HG02885 (cell line): ENCODE measurements around the gene FAM236A.
"Not testable (repeated sequence)": the region's sequence is repeated elsewhere in the genome, so short reads cannot be mapped to it uniquely, and the experiment has no call there.

Experiments used
- ATAC-seq: cut with Tn5 transposase; IDR thresholded peaks from one replicate; pipeline ENCODE4 v1.9.1; 2021; ENCODE audit warnings: mild to moderate bottlenecking; ENCODE audit not compliant: unreplicated experiment, poor library complexity

Gene FAM236A

GRCh38 chrX:72937906-72938305, at the start of gene FAM236A:
TSS of gene FAM236A (plus strand) at chrX:72938206. CDS start at chrX:72938263, 57 bp downstream.
- not testable (repeated sequence) for ATAC-seq

- ATAC-seq, result not testable (repeated sequence)
These were observed 48.3 kb upstream of the FAM236A start for GRCh38 chrX:72889740-72890139.

GRCh38 chrX:72912315-72912714, 25.7 kb upstream of the FAM236A start, which contains the start of gene FAM236C:
TSS of gene FAM236C (plus strand) at chrX:72912615. CDS start at chrX:72912715, 100 bp downstream.
- ATAC-seq, result not testable (repeated sequence)

- ATAC-seq, result not testable (repeated sequence)
These were observed 21.9 kb upstream of the FAM236A start for GRCh38 chrX:72916096-72916495.

DNA sequence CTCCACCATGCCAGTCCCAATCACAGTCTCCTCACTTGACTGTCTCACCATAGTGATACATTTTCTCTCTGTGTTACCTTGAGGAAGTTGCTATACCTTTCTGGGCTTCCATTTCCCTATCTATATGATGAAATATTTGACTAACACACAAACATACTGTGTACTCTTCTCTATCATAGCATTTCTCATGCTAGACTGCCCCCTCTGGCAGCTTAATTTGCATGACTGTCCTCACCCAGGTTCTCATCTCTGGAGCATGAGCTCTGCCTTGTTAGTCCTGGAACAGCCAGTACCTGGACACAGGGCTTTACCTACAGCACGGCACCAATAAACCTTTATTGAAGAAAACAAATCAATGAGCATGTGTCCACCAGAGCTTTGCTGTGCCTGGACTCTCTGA, 5.7 kb upstream of the FAM236A start:
- peak; percentile 41 for ATAC-seq

GRCh38 chrX:72936455-72936854, 1.6 kb upstream of the FAM236A start:
- peak; percentile 52 for ATAC-seq

GRCh38 chrX:72936882-72937455, 1.0 kb upstream of the FAM236A start:
- ATAC-seq, result not testable (repeated sequence)

DNA sequence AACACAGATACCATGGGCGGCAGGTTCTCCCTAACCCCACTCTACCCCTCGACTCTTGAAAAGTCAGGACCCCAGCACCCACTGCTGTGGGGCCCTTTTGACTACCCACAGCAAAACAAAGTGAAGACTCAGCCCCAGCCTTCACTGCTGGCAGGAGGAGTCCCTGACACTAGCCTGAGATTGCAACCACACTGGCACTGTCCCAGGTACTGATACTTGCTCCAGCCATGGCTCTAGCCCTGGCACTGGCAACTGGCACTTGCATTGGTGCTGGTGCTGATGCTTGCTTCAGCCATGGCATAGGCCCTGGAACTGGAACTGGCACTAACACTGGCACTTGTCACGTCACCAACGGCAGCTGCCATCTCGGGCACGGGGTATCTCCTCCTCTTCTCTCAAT, 4.3 kb downstream of the FAM236A start:
- ATAC-seq, result not testable (repeated sequence)

- peak; percentile 76 for ATAC-seq
These were observed 5.2 kb downstream of the FAM236A start for GRCh38 chrX:72943035-72943818.

DNA sequence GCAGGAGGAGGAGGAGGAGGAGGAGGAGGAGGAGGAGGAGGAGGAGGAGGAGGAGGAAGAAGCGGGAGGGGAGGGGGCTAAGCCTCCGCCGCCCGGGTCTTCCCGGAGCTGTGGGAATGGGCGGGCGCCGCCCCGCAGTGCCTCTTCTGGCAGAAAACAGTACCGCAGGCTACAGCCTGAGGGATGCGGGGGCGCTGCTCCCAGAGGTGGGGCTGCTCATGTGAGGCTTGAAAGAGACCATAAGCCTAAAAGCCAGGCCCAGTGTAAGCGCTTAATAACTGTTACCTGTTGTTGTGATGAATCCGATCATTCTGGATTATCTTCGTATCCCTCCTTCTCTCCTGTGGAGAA, 5.8 kb downstream of the FAM236A start, which contains the start of gene DMRTC1:
Gene DMRTC1, minus strand, starts transcription at position 19 of the 351 bp plus-strand sequence. CDS start 68,143 bp downstream, outside the sequence.
- ATAC-seq, result peak; percentile 93

GRCh38 chrX:72959971-72960370, 22.0 kb downstream of the FAM236A start:
- ATAC-seq, result not testable (repeated sequence)

DNA sequence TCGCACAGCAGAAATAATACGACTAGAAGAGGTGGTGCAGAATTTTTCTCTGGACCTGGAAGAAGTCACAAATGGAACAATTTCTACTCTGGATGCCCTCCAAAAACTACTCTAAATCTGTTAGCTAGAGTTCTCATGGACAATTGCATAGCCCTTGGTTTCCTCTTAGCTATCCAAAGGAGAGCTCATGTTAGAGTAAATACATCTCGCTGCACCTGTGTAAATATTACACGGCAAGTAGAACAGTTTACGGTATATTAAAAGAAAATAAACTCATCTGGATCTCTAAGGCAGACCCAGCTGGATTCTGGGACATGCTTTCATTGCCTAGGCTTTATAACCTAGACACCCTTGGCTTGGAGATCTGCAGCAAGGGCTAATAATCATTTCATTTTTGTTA, 33.9 kb downstream of the FAM236A start:
- not testable (repeated sequence) for ATAC-seq

DNA sequence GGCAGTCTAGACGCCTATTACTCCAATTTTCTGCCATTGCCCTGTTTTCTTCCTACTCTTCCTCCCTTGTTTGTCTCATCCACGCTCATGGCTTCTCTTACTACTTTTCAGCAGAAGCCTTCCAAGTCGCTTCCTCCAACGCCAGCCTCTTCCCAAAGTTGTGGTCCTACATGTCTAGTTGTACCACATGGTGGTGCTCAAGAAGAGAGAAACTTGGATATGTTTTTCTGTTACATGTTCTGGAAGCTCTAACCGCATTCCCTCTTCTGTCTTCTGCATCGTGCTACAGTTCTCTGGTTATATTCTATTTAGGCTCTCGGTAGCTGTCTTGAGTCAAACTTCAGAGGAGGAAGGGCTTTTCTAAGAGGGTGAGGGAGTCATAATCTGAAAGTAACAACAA, 36.9 kb downstream of the FAM236A start:
- not testable (repeated sequence) for ATAC-seq

DNA sequence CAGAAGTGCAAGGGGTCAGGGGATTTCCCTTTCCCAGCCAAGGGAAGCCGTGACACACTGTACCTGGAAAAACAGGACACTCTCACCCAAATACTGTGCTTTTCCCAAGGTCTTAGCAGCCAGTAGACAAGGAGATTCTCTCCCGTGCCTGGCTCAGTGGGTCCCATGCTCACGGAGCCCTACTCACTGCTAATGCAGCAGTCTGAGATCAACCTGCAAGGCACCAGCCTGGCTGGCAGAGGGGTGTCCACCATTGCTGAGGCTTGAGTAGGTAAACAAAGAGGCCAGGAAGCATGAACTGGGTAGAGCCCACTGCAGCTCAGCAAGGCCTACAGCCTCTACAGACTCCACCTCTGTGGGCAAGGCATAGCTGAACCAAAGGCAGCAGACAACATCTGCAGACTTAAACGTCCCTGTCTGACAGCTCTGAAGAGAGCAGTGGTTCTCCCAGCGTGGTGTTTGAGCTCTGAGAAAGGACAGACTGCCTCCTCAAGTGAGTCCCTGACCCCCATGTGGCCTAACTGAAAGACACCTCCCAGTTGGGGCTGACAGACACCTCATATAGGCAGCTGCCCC, 43.0 kb downstream of the FAM236A start:
- not testable (repeated sequence) for ATAC-seq
